ENCODE measurements around the gene D2HGDH. TPM values are rescaled to one million over a fixed set of nuclear protein-coding genes. Genes with fewer than 3 reads are reported as not detected.

Gene D2HGDH
- total and polyA plus RNA-seq, 9 of the 15 experiments (the other 6 are each of a cell fraction or from before 2014, with no cell fraction given): 0.39 to 30.8 (median 10.3) TPM

DNA sequence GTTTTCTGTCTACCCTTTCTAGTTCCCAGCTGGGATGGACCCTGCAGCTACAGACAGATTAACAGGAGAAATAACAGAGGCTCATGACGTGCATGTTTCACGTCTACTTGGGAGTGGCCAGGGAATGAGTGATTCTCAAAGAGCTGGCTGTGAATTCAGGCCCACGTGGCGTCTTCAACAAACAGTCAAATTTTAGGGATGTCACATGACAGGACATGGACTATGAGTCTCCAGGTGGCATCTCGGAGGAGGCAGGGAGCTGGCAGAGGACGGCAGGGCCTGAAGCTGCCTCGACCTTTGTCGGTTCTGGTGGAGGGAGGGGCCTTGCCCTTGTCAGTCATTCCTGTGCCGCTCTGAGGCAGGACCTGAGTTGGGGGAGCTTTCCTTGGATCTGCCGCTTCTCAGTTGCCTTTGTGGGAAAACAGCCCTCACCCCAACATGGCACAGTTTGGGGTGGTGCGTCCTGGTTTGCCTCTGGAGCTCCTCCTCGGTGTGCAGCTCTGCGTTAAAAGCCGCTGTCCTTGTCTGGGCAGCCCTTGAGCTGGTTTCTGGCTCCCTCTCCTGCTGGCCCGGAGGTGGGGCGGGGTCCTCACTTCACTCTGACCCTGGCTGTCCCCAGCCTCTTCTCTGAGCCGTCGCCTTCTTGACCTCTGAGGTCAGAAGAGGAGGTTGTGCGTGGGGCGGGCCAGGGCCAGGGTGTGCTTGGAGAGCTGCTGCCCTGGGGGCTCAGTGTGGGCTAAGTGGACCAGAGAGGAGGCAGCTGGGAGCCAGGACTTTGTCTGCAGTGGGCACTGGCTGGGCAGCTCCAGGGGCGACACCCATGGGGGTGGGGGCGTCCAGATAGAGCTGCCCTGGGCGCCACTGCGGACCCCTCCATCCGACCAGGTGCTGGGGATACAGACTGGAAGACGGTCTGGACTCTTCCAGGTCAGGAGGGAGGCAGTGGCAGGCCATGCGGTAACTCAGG, 30.1 kb downstream of the D2HGDH start (continued):
- TF ChIP-seq, protein P1, sequence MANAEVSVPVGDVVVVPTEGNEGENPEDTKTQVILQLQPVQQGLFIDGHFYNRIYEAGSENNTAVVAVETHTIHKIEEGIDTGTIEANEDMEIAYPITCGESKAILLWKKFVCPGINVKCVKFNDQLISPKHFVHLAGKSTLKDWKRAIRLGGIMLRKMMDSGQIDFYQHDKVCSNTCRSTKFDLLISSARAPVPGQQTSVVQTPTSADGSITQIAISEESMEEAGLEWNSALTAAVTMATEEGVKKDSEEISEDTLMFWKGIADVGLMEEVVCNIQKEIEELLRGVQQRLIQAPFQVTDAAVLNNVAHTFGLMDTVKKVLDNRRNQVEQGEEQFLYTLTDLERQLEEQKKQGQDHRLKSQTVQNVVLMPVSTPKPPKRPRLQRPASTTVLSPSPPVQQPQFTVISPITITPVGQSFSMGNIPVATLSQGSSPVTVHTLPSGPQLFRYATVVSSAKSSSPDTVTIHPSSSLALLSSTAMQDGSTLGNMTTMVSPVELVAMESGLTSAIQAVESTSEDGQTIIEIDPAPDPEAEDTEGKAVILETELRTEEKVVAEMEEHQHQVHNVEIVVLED (CRISPR knock-in tag; IDR thresholded peaks at IDR 0.05): no peak

DNA sequence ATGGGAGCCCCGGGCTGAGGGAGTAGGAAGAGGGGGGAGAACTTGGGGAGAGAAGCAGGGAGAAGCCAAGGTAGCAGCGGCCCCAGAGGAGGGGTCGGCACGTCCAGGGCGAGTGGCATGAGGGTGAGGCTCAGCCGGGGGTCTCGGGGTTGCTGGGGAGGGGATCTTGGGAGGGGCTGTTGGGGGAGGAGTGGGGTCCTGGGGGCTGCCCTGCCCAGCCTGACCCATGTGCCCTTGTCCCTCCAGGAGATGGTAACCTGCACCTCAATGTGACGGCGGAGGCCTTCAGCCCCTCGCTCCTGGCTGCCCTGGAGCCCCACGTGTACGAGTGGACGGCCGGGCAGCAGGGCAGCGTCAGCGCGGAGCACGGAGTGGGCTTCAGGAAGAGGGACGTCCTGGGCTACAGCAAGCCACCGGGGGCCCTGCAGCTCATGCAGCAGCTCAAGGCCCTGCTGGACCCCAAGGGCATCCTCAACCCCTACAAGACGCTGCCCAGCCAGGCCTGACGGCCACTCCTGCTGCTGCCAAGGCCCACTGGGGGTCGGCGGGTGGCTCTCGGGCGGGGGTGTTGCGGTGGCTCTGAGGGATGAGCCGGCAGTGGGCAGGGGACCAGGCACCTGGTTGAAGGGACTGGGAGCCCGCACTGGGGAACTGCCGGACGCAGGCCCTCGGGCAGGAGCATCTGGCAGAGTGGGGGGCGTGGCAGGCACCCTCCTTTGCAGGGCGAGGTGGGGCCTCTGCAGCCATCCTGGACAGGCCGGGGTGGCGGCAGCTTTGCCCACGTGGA, 33.2 kb downstream of the D2HGDH start:
- Histone ChIP-seq H3K4me1 (replicated peaks in 1 of 2; ENCODE audit: control insufficient read depth in 2 of 2, insufficient read depth in 2 of 2, low read length in 2 of 2) (peaks cover 9 to 38% of the 10 kb centered on the region in 2 experiments), H3K9me3 (replicated peaks; ENCODE audit: control insufficient read depth, insufficient read depth, low read depth, low read length) (no peaks in the 10 kb centered on the region), H3K27ac (ENCODE audit: extremely low read depth, low read depth, low read length) (no peak overlapping the region), H3K9ac (ENCODE audit: insufficient read depth in 1 of 2, low read depth in 2 of 2, low read length in 2 of 2) (no peak overlapping the region), H3K36me3 (ENCODE audit: control insufficient read depth, insufficient read depth, low read length) (0 out of 3 replicates have a peak, but pooled peaks cover 3% of the 10 kb centered on the region), H3K9me1 (ENCODE audit: control insufficient read depth, insufficient read depth, low read length) (no peaks in the 10 kb centered on the region), H3K4me2 (ENCODE audit: insufficient read depth, low read length) (no peak overlapping the region), H3K79me2 (ENCODE audit: control insufficient read depth, insufficient read depth, low read length) (no peaks in the 10 kb centered on the region), H3K4me3 (no peak overlapping the region), H2AFZ (ENCODE audit: low read depth, low read length) (no peak overlapping the region), H3K27me3 (ENCODE audit: control insufficient read depth in 2 of 2, insufficient read depth in 2 of 2, low read length in 2 of 2) (no peaks in the 10 kb centered on the region), H4K20me1 (replicated peaks; ENCODE audit: control insufficient read depth, insufficient read depth, low read length) (no peaks in the 10 kb centered on the region)
- WGBS (ENCODE audit: insufficient coverage, low coverage, missing lambda C conversion rate): 98% methylated on average over 20 of the region's 37 CpGs
- in situ Hi-C loops (cut with MboI): no loop called here
- ChIA-PET CTCF (ENCODE audit: low intra/inter-chr PET ratio) (no interaction called here), POLR2A (no interaction called here)
- FAIRE-seq: no peak
- peak in 1 of 4 experiments; percentile 2 for DNase-seq (ENCODE audit: extremely low read depth in 1 of 4, low spot score in 3 of 4)
- BruUV-seq (replicated peaks): no TSS peak
- intact Hi-C loops (cut with micrococcal nuclease): no loop called here
- 0 out of 2 replicates have a peak, but pooled peaks have one; percentile 35 for TF ChIP-seq POLR2G (IDR thresholded peaks at IDR 0.05; ENCODE audit: low read depth, low read length)
- TF ChIP-seq, protein P2, sequence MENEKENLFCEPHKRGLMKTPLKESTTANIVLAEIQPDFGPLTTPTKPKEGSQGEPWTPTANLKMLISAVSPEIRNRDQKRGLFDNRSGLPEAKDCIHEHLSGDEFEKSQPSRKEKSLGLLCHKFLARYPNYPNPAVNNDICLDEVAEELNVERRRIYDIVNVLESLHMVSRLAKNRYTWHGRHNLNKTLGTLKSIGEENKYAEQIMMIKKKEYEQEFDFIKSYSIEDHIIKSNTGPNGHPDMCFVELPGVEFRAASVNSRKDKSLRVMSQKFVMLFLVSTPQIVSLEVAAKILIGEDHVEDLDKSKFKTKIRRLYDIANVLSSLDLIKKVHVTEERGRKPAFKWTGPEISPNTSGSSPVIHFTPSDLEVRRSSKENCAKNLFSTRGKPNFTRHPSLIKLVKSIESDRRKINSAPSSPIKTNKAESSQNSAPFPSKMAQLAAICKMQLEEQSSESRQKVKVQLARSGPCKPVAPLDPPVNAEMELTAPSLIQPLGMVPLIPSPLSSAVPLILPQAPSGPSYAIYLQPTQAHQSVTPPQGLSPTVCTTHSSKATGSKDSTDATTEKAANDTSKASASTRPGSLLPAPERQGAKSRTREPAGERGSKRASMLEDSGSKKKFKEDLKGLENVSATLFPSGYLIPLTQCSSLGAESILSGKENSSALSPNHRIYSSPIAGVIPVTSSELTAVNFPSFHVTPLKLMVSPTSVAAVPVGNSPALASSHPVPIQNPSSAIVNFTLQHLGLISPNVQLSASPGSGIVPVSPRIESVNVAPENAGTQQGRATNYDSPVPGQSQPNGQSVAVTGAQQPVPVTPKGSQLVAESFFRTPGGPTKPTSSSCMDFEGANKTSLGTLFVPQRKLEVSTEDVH (IDR thresholded peaks at IDR 0.05; ENCODE audit: low read depth, partially characterized antibody): no peak
- no peak for ATAC-seq
